ENCODE data around the gene SEMA7A.

The SEMA7A gene

DNA sequence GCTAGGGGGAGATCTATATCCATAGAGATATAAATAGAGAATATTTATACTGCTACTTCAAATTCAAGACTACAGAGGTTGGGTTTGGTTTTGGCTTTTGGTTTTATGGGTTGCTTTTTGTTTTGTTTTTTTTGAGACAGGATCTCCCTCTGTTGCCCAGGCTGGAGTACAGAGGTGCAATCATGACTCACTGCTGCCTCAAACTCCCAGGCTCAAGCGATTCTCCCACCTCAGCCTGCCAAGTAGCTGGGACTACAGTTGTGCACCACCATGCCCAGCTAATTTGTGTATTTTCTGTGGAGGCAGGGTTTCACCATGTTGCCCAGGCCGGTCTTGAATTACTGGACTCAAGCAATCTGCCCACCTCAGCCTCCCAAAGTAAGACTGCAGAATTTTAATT is 31.1 kb upstream of the SEMA7A start:
- Histone ChIP-seq H3F3A (ENCODE audit: insufficient read depth, low read length) (peaks cover 13% of the 10 kb centered on the region), H3K27me3 (replicated peaks; ENCODE audit: insufficient read depth, low read length) (no peaks in the 10 kb centered on the region), H3K27ac (ENCODE audit: low read length) (no peak overlapping the region), H3K9me2 (replicated peaks; ENCODE audit: insufficient read depth, low read length) (no peaks in the 10 kb centered on the region), H3K4me1 (ENCODE audit: low read length) (peaks cover 4% of the 10 kb centered on the region; the same call in 1 of the 2 replicates), H3K4me3 (ENCODE audit: low read length) (no peak overlapping the region), H3K9ac (ENCODE audit: low read length) (no peak overlapping the region), H3K79me2 (ENCODE audit: low read length) (peaks cover 25% of the 10 kb centered on the region), H3K9me3 (replicated peaks; ENCODE audit: insufficient read depth, low read length) (no peaks in the 10 kb centered on the region), H4K20me1 (ENCODE audit: insufficient read depth, low read length) (no peaks in the 10 kb centered on the region), H2AFZ (ENCODE audit: low read length) (no peak overlapping the region), H3K36me3 (replicated peaks; ENCODE audit: insufficient read depth, low read length) (no peaks in the 10 kb centered on the region), H3K4me2 (ENCODE audit: low read depth, low read length) (no peak overlapping the region)
- no peak for DNase-seq
- TF ChIP-seq EZH2phosphoT487 (IDR thresholded peaks at IDR 0.05; ENCODE audit: low read length): no peak
- TF ChIP-seq CTCF (IDR thresholded peaks at IDR 0.05; ENCODE audit: low read length): no peak
- no peak for TF ChIP-seq EZH2 (optimal IDR thresholded peaks at IDR 0.05; ENCODE audit: low read depth, low read length)

- no peaks in the 10 kb centered on the region for H3K27me3 ChIP-seq (replicated peaks; ENCODE audit: insufficient read depth, low read length)
- H3K4me1 ChIP-seq (ENCODE audit: low read length): peaks cover 4% of the 10 kb centered on the region; the same call in 1 of the 2 replicates
- H3K9me3 ChIP-seq (replicated peaks; ENCODE audit: insufficient read depth, low read length): no peaks in the 10 kb centered on the region
- H3K79me2 ChIP-seq (ENCODE audit: low read length): peaks cover 30% of the 10 kb centered on the region
- no peak overlapping the region for H3K9ac ChIP-seq (ENCODE audit: low read length)
- DNase-seq: no peak
- H3K9me2 ChIP-seq (replicated peaks; ENCODE audit: insufficient read depth, low read length): no peaks in the 10 kb centered on the region
- H3K4me3 ChIP-seq (ENCODE audit: low read length): no peak overlapping the region
- H2AFZ ChIP-seq (ENCODE audit: low read length): no peak overlapping the region
- no peak overlapping the region for H3K27ac ChIP-seq (ENCODE audit: low read length)
- no peaks in the 10 kb centered on the region for H3K36me3 ChIP-seq (replicated peaks; ENCODE audit: insufficient read depth, low read length)
- TF ChIP-seq EZH2phosphoT487 (IDR thresholded peaks at IDR 0.05; ENCODE audit: low read length): no peak
- TF ChIP-seq EZH2 (optimal IDR thresholded peaks at IDR 0.05; ENCODE audit: low read depth, low read length): no peak
- no peak for TF ChIP-seq CTCF (IDR thresholded peaks at IDR 0.05; ENCODE audit: low read length)
- peaks cover 13% of the 10 kb centered on the region for H3F3A ChIP-seq (ENCODE audit: insufficient read depth, low read length)
- H3K4me2 ChIP-seq (ENCODE audit: low read depth, low read length): no peak overlapping the region
- no peaks in the 10 kb centered on the region for H4K20me1 ChIP-seq (ENCODE audit: insufficient read depth, low read length)
Measured at GRCh38 chr15:74464216-74464615, 30.5 kb upstream of the SEMA7A start.

- no peak overlapping the region for H3K27ac ChIP-seq (ENCODE audit: low read length)
- H3K27me3 ChIP-seq (replicated peaks; ENCODE audit: insufficient read depth, low read length): no peaks in the 10 kb centered on the region
- no peak for DNase-seq
- H3K4me3 ChIP-seq (ENCODE audit: low read length): no peak overlapping the region
- H4K20me1 ChIP-seq (ENCODE audit: insufficient read depth, low read length): no peaks in the 10 kb centered on the region
- no peak overlapping the region for H3K9ac ChIP-seq (ENCODE audit: low read length)
- H3F3A ChIP-seq (ENCODE audit: insufficient read depth, low read length): peaks cover 13% of the 10 kb centered on the region
- H3K9me3 ChIP-seq (replicated peaks; ENCODE audit: insufficient read depth, low read length): no peaks in the 10 kb centered on the region
- H3K4me2 ChIP-seq (ENCODE audit: low read depth, low read length): no peak overlapping the region
- no peaks in the 10 kb centered on the region for H3K9me2 ChIP-seq (replicated peaks; ENCODE audit: insufficient read depth, low read length)
- TF ChIP-seq CTCF (IDR thresholded peaks at IDR 0.05; ENCODE audit: low read length): no peak
- TF ChIP-seq EZH2 (optimal IDR thresholded peaks at IDR 0.05; ENCODE audit: low read depth, low read length): no peak
- TF ChIP-seq EZH2phosphoT487 (IDR thresholded peaks at IDR 0.05; ENCODE audit: low read length): no peak
- H3K79me2 ChIP-seq (ENCODE audit: low read length): peaks cover 34% of the 10 kb centered on the region
- peaks cover 4% of the 10 kb centered on the region; the same call in 1 of the 2 replicates for H3K4me1 ChIP-seq (ENCODE audit: low read length)
- H2AFZ ChIP-seq (ENCODE audit: low read length): no peak overlapping the region
- H3K36me3 ChIP-seq (replicated peaks; ENCODE audit: insufficient read depth, low read length): no peaks in the 10 kb centered on the region
Measured at GRCh38 chr15:74463634-74464033, 29.9 kb upstream of the SEMA7A start.
